HG03159 (cell line): ENCODE data around the gene CD82.

Experiments used
- ATAC-seq: cut with Tn5 transposase; IDR thresholded peaks from one replicate; pipeline ENCODE4 v1.9.1; 2021; ENCODE audit warnings: mild to moderate bottlenecking, moderate library complexity; ENCODE audit not compliant: unreplicated experiment

CD82 gene

GRCh38 chr11:44597358-44598012 is 32.0 kb downstream of the CD82 start:
- ATAC-seq, result no peak

- no peak for ATAC-seq
These were observed 33.4 kb downstream of the CD82 start for GRCh38 chr11:44598831-44599230.

- no peak for ATAC-seq
These were observed 34.8 kb downstream of the CD82 start for GRCh38 chr11:44600261-44600660.

GRCh38 chr11:44600839-44601383 is 35.4 kb downstream of the CD82 start:
- peak; percentile 41 for ATAC-seq

GRCh38 chr11:44601471-44602370 is 36.3 kb downstream of the CD82 start:
- peak; percentile 32 for ATAC-seq

- ATAC-seq, result no peak
These were observed 37.4 kb downstream of the CD82 start for GRCh38 chr11:44602891-44603310.

- ATAC-seq, result no peak
These were observed 38.7 kb downstream of the CD82 start for GRCh38 chr11:44604171-44604581.

GRCh38 chr11:44605068-44605708 is 39.7 kb downstream of the CD82 start:
- ATAC-seq, result no peak

GRCh38 chr11:44605965-44606364 is 40.5 kb downstream of the CD82 start:
- ATAC-seq, result no peak

- no peak for ATAC-seq
These were observed 41.0 kb downstream of the CD82 start for GRCh38 chr11:44606472-44606871.

GRCh38 chr11:44607319-44607962 is 42.0 kb downstream of the CD82 start:
- no peak for ATAC-seq

- ATAC-seq, result no peak
These were observed 42.5 kb downstream of the CD82 start for GRCh38 chr11:44607987-44608386.

- no peak for ATAC-seq
These were observed 43.2 kb downstream of the CD82 start for GRCh38 chr11:44608651-44608990.

GRCh38 chr11:44608991-44609782 is 43.7 kb downstream of the CD82 start:
- ATAC-seq, result peak; percentile 43

- no peak for ATAC-seq
These were observed 44.3 kb downstream of the CD82 start for GRCh38 chr11:44609783-44610155.

- no peak for ATAC-seq
These were observed 44.9 kb downstream of the CD82 start for GRCh38 chr11:44610186-44610955.

- no peak for ATAC-seq
These were observed 45.6 kb downstream of the CD82 start for GRCh38 chr11:44611088-44611487.

- peak; percentile 42 for ATAC-seq
These were observed 46.4 kb downstream of the CD82 start for GRCh38 chr11:44611687-44612434.

- ATAC-seq, result no peak
These were observed 47.7 kb downstream of the CD82 start for GRCh38 chr11:44613153-44613552.
